Mucosa of descending colon (tissue), 3 donors: Measurements from ENCODE around the gene PNLIP. TPM values are rescaled to one million over a fixed set of nuclear protein-coding genes. Genes with fewer than 3 reads are reported as not detected.

Experiments
- ATAC-seq: fragments of 200-7000 bp; cut with Tn5 transposase; one replicate; pipeline ENCODE4 v1.9.1; 2020; ENCODE audit warnings: mild to moderate bottlenecking, moderate library complexity
- DNase-seq, 3 donors: peaks; one replicate each; pipeline ENCODE4 v3.0.0-alpha.2; 2020
- H3K36me3 ChIP-seq: fragments of 200-600 bp; one replicate; pipeline ENCODE4 v1.8.0; 2021; ENCODE audit warnings: low read depth, mild to moderate bottlenecking
- H3K4me1 ChIP-seq: fragments of 200-600 bp; one replicate; pipeline ENCODE4 v1.8.0; 2021; ENCODE audit warnings: low read depth, mild to moderate bottlenecking
- H3K4me3 ChIP-seq: fragments of 200-600 bp; one replicate; pipeline ENCODE4 v1.8.0; 2021; ENCODE audit warnings: mild to moderate bottlenecking
- H3K9me3 ChIP-seq: fragments of 200-600 bp; one replicate; pipeline ENCODE4 v1.8.0; 2021; ENCODE audit warnings: mild to moderate bottlenecking
- CTCF ChIP-seq: fragments of 200-600 bp; IDR thresholded peaks from one replicate; pipeline ENCODE4 v1.8.0; 2022; ENCODE audit warnings: antibody characterized with exemption, mild to moderate bottlenecking
- intact Hi-C, 2 donors: fragments of 100-400 bp; cut with DNase I in 1 of 2; cut with micrococcal nuclease in 1 of 2; formaldehyde crosslinking; loops; one replicate each; pipeline versions ENCODE4 v1.11.0 to v1.11.1; 2022; cut with DNase I, micrococcal nuclease
- total RNA-seq, 3 donors: library from RNA; stranded (reverse); fragmentation: NEBNext Ultra II Directional in 2 of 3; extraction: Animal tissue kit (Norgen Biotek cat#: 25700) in 2 of 3; gene quantifications; one replicate each; pipeline versions ENCODE4 v1.2.1 to v1.2.4, GENCODE V29; 2021 to 2023
- donor health status: DM: no; HTN: no; CAD: no; lungs with moderate emphysema.
- donor health status: DM: no; HTN: no; CAD: no.
- donor health status: DM: no; HTN: yes; CAD: no.

The PNLIP gene
- total RNA-seq, 3 donors from 2014 or later, result not detected

DNA sequence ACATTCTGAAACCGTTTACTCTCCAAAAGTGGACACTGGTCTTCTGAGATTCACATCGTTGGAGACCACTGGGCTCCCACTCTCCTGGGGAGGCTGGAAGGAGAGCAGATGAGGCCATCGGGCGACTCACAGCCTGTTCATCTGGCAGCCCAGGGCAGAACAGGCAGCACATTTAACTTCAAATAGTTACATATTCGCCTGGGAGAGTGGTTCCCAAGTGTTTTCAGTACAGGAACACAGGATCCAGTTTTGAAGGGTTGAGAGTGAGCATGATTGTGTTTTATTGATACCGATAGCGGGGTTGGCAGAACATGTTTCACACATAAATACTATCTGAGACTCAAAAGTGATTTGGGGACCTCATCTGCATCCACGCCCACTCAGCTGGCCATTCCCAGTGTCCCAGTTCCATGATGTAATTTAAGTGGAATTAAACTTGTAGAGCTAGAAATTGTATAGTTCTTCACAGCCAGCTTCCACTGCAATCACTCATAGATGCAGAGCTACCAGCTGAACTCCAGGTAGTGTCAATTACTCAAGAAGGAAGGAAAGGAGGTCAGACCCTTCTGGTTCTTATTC lies 22.8 kb upstream of the PNLIP start:
- no peak for ATAC-seq
- intact Hi-C loops, result no loop called here
- Histone ChIP-seq H3K4me3 (no peak overlapping the region), H3K4me1 (no peaks in the 10 kb centered on the region), H3K9me3 (no peaks in the 10 kb centered on the region), H3K36me3 (no peaks in the 10 kb centered on the region)
- DNase-seq, result no peak
- no peak for TF ChIP-seq CTCF

DNA sequence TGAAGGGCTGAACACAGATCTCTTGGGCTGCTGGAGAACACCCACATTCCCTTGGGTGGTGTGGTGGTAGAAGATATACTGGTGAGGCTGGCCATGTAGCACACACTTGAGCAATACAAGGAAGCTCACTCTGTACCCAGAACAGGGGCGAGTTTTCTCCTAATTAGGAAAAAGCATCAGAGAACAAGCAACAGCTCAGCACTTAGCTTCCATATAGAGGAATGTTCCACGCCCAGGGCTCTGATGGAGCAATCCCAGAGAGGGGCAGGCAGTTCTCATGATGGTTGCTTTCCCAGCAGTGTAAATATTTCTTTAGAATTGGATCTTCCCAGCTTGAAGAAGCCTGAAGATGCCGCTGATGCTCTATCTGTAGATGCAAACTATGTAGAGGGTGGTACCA lies 21.0 kb upstream of the PNLIP start:
- Histone ChIP-seq H3K4me1 (no peaks in the 10 kb centered on the region), H3K36me3 (no peaks in the 10 kb centered on the region), H3K4me3 (no peak overlapping the region), H3K9me3 (no peaks in the 10 kb centered on the region)
- intact Hi-C loops, result no loop called here
- ATAC-seq (no peak), DNase-seq (no peak)
- no peak for TF ChIP-seq CTCF

DNA sequence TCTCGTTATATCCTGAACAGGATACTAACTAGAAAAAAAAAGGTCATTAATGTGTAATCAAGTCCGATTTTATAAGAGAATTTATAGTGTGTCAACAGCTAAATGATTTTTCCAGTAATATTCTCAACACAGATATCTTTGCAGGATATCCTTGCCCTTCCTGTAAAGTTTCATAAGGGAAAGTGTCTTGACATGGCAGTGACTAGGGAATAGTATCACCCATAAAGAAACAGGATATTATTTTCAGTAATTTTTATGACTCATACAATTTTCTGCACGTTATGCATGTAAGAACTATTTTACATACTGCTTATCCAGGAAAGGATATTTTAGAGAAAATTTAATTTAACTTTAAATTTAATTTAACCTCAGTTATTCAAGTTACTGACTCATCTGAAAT lies 19.5 kb upstream of the PNLIP start:
- TF ChIP-seq CTCF, result no peak
- DNase-seq, result no peak
- no peak for ATAC-seq
- intact Hi-C loops, result no loop called here
- Histone ChIP-seq H3K36me3 (no peaks in the 10 kb centered on the region), H3K4me1 (no peaks in the 10 kb centered on the region), H3K4me3 (no peak overlapping the region), H3K9me3 (no peaks in the 10 kb centered on the region)

GRCh38 chr10:116536810-116537209 lies 8.9 kb upstream of the PNLIP start:
- H3K36me3 ChIP-seq, result no peaks in the 10 kb centered on the region
- ATAC-seq, result no peak
- no peak overlapping the region for H3K4me3 ChIP-seq
- no peaks in the 10 kb centered on the region for H3K4me1 ChIP-seq
- no peak for TF ChIP-seq CTCF
- H3K9me3 ChIP-seq, result no peaks in the 10 kb centered on the region
- DNase-seq, result no peak
- intact Hi-C loops, result no loop called here

- intact Hi-C loops, result no loop called here
- H3K9me3 ChIP-seq, result no peaks in the 10 kb centered on the region
- H3K4me1 ChIP-seq, result no peaks in the 10 kb centered on the region
- no peaks in the 10 kb centered on the region for H3K36me3 ChIP-seq
- no peak for TF ChIP-seq CTCF
- ATAC-seq (no peak), DNase-seq (no peak)
- H3K4me3 ChIP-seq, result no peak overlapping the region
These were observed 7.3 kb upstream of the PNLIP start for GRCh38 chr10:116538456-116538855.

- no peak for TF ChIP-seq CTCF
- Histone ChIP-seq H3K4me3 (no peak overlapping the region), H3K9me3 (no peaks in the 10 kb centered on the region), H3K4me1 (no peaks in the 10 kb centered on the region), H3K36me3 (no peaks in the 10 kb centered on the region)
- intact Hi-C loops, result no loop called here
- no peak for ATAC-seq
- DNase-seq, result no peak
These were observed 6.7 kb upstream of the PNLIP start for GRCh38 chr10:116538992-116539391.
